ENCODE results near the gene THAP5.
"Not testable (repeated sequence)": the region's sequence is repeated elsewhere in the genome, so short reads cannot be mapped to it uniquely, and the experiment has no call there.

Gene THAP5

GRCh38 chr7:108581655-108582491 is 12.4 kb upstream of the THAP5 start:
- peak; percentile 9 for DNase-seq

GRCh38 chr7:108580298-108580697 is 10.8 kb upstream of the THAP5 start:
- no peak for DNase-seq

GRCh38 chr7:108578937-108579336 is 9.4 kb upstream of the THAP5 start:
- DNase-seq = no peak

GRCh38 chr7:108576116-108576515 is 6.6 kb upstream of the THAP5 start:
- DNase-seq = no peak

GRCh38 chr7:108575156-108575555 is 5.7 kb upstream of the THAP5 start:
- no peak for DNase-seq

- DNase-seq = no peak
Measured at GRCh38 chr7:108572480-108572879, 3.0 kb upstream of the THAP5 start.

GRCh38 chr7:108570146-108570755 is 745 bp upstream of the THAP5 start:
- DNase-seq = peak; percentile 23

GRCh38 chr7:108568801-108569380 is 615 bp downstream of the THAP5 start:
- DNase-seq = no peak

GRCh38 chr7:108565987-108566386 is 3.5 kb downstream of the THAP5 start:
- no peak for DNase-seq

GRCh38 chr7:108561047-108561619 is 8.4 kb downstream of the THAP5 start:
- peak; percentile 19 for DNase-seq

GRCh38 chr7:108559253-108559652 is 10.3 kb downstream of the THAP5 start:
- DNase-seq = no peak

- DNase-seq = no peak
Measured at GRCh38 chr7:108557617-108558016, 11.9 kb downstream of the THAP5 start.

- no peak for DNase-seq
Measured at GRCh38 chr7:108557191-108557590, 12.3 kb downstream of the THAP5 start.

- DNase-seq = not testable (repeated sequence)
Measured at GRCh38 chr7:108556665-108557064, 12.8 kb downstream of the THAP5 start.

GRCh38 chr7:108548141-108548896 is 21.2 kb downstream of the THAP5 start:
- not testable (repeated sequence) for DNase-seq

GRCh38 chr7:108541478-108541877 is 28.0 kb downstream of the THAP5 start:
- no peak for DNase-seq

- not testable (repeated sequence) for DNase-seq
Measured at GRCh38 chr7:108538685-108539084, 30.8 kb downstream of the THAP5 start.

GRCh38 chr7:108538236-108538635 is 31.3 kb downstream of the THAP5 start:
- DNase-seq = not testable (repeated sequence)

GRCh38 chr7:108537229-108537628 is 32.3 kb downstream of the THAP5 start:
- DNase-seq = no peak

GRCh38 chr7:108535744-108536143 is 33.8 kb downstream of the THAP5 start:
- no peak for DNase-seq

- no peak for DNase-seq
Measured at GRCh38 chr7:108535257-108535656, 34.2 kb downstream of the THAP5 start.

GRCh38 chr7:108533712-108534111 is 35.8 kb downstream of the THAP5 start:
- DNase-seq = no peak

GRCh38 chr7:108529341-108529740 is 40.2 kb downstream of the THAP5 start:
- no peak for DNase-seq
